ENCODE results near the gene FBXL14. TPM values are rescaled to one million over a fixed set of nuclear protein-coding genes. Genes with fewer than 3 reads are reported as not detected.

Gene FBXL14
- total RNA-seq, 1 donor from 2014 or later: 16.7 TPM

- H3K4me1 Mint-ChIP-seq (ENCODE audit: unreplicated experiment): peaks cover 16% of the 10 kb centered on the region
- H3K36me3 Mint-ChIP-seq: peaks cover 24% of the 10 kb centered on the region
- DNase-seq (ENCODE audit: extremely low spot score, unreplicated experiment): no peak
- H3K4me3 Mint-ChIP-seq: no peak overlapping the region
- TF ChIP-seq CTCF (conservative IDR thresholded peaks at IDR 0.05): no peak
- no peaks in the 10 kb centered on the region for H3K9me3 Mint-ChIP-seq
- H3K27ac Mint-ChIP-seq: no peak overlapping the region
- peaks cover 64% of the 10 kb centered on the region for H3K27me3 Mint-ChIP-seq
Measured at GRCh38 chr12:1633459-1633858, 39.1 kb upstream of the FBXL14 start.

GRCh38 chr12:1632702-1633101 is 38.3 kb upstream of the FBXL14 start:
- Mint-ChIP-seq H3K27me3 (peaks cover 71% of the 10 kb centered on the region), H3K4me3 (no peak overlapping the region), H3K9me3 (no peaks in the 10 kb centered on the region), H3K4me1 (ENCODE audit: unreplicated experiment) (peaks cover 16% of the 10 kb centered on the region), H3K27ac (no peak overlapping the region), H3K36me3 (peaks cover 21% of the 10 kb centered on the region)
- DNase-seq (ENCODE audit: extremely low spot score, unreplicated experiment): no peak
- no peak for TF ChIP-seq CTCF (conservative IDR thresholded peaks at IDR 0.05)

GRCh38 chr12:1630827-1631591 is 36.6 kb upstream of the FBXL14 start:
- H3K4me1 Mint-ChIP-seq (ENCODE audit: unreplicated experiment): peaks cover 16% of the 10 kb centered on the region
- H3K9me3 Mint-ChIP-seq: no peaks in the 10 kb centered on the region

GRCh38 chr12:1630133-1630826 is 35.9 kb upstream of the FBXL14 start:
- Mint-ChIP-seq H3K4me1 (ENCODE audit: unreplicated experiment) (peaks cover 16% of the 10 kb centered on the region), H3K9me3 (no peaks in the 10 kb centered on the region), H3K36me3 (peaks cover 18% of the 10 kb centered on the region), H3K27me3 (peaks cover 81% of the 10 kb centered on the region), H3K27ac (peak overlapping the region; percentile 50), H3K4me3 (peak overlapping the region; percentile 87)
- peak; percentile 10 for TF ChIP-seq CTCF (conservative IDR thresholded peaks at IDR 0.05)
- no peak for DNase-seq (ENCODE audit: extremely low spot score, unreplicated experiment)

More at GRCh38 chr12:1630827-1631591, 36.6 kb upstream of the FBXL14 start:
- peak; percentile 49 for TF ChIP-seq CTCF (conservative IDR thresholded peaks at IDR 0.05)
- H3K27ac Mint-ChIP-seq: peak overlapping the region; percentile 50
- H3K27me3 Mint-ChIP-seq: peaks cover 82% of the 10 kb centered on the region
- no peak for DNase-seq (ENCODE audit: extremely low spot score, unreplicated experiment)
- peak overlapping the region; percentile 82 for H3K4me3 Mint-ChIP-seq
- peaks cover 19% of the 10 kb centered on the region for H3K36me3 Mint-ChIP-seq

- H3K9me3 Mint-ChIP-seq: no peaks in the 10 kb centered on the region
- H3K36me3 Mint-ChIP-seq: peaks cover 23% of the 10 kb centered on the region
- TF ChIP-seq CTCF (conservative IDR thresholded peaks at IDR 0.05): peak; percentile 37
- H3K4me3 Mint-ChIP-seq: peak overlapping the region; percentile 87
- H3K4me1 Mint-ChIP-seq (ENCODE audit: unreplicated experiment): peaks cover 16% of the 10 kb centered on the region
- DNase-seq (ENCODE audit: extremely low spot score, unreplicated experiment): no peak
- H3K27ac Mint-ChIP-seq: no peak overlapping the region
- peaks cover 80% of the 10 kb centered on the region for H3K27me3 Mint-ChIP-seq
Measured at GRCh38 chr12:1629338-1630132, 35.2 kb upstream of the FBXL14 start.
